Thoracic aorta (tissue), 2 donors: Measurements from ENCODE around the gene KCNH8. TPM values are rescaled to one million over a fixed set of nuclear protein-coding genes. Genes with fewer than 3 reads are reported as not detected.

ENCODE experiments used
- ATAC-seq: fragments of 150-250 bp; one replicate; pipeline ENCODE4 v1.8.0; 2017; ENCODE audit warnings: low read depth; ENCODE audit not compliant: insufficient number of reproducible peaks, low FRiP score
- DNase-seq: peaks from one replicate; pipeline ENCODE4 v3.0.0-alpha.2; 2020; ENCODE audit warnings: low spot score
- H3K27ac ChIP-seq, 2 donors: fragments of 200-600 bp; sonication (generic); 1 replicate in 1 of 2; 2 replicates in 1 of 2; pipeline ENCODE4 v1.5.1; 2016; ENCODE audit warnings: mild to moderate bottlenecking in 2 of 2, moderate library complexity in 2 of 2
- H3K27me3 ChIP-seq: fragments of 200-600 bp; sonication (generic); replicated peaks from 2 replicates; pipeline ENCODE4 v1.6.0; 2016; ENCODE audit warnings: mild to moderate bottlenecking; ENCODE audit not compliant: insufficient read depth
- H3K36me3 ChIP-seq: fragments of 200-600 bp; sonication (generic); one replicate; pipeline ENCODE4 v1.5.1; 2016
- H3K4me1 ChIP-seq, 2 donors: fragments of 200-600 bp; sonication (generic); 1 replicate in 1 of 2; 2 replicates in 1 of 2; pipeline versions ENCODE4 v1.5.1 to v1.6.0; 2016; ENCODE audit warnings: low read depth in 2 of 2, mild to moderate bottlenecking in 1 of 2; ENCODE audit not compliant: control insufficient read depth in 1 of 2
- H3K4me3 ChIP-seq: fragments of 200-600 bp; sonication (generic); 2 replicates; pipeline ENCODE4 v1.5.1; 2016; ENCODE audit warnings: mild to moderate bottlenecking
- H3K9me3 ChIP-seq: fragments of 200-600 bp; sonication (generic); 2 replicates; pipeline ENCODE4 v1.5.1; 2016
- total RNA-seq, 2 donors: library from RNA; depleted of rRNA; stranded (reverse); fragments of >200 nt; gene quantifications; one replicate each; pipeline versions ENCODE4 v1.1.0 to v1.2.3, GENCODE V29; 2016
- TF ChIP-seq, protein P1 (sequence below): fragments of 200-600 bp; sonication (generic); IDR thresholded peaks from one replicate; pipeline ENCODE4 v1.5.1; 2019; ENCODE audit warnings: antibody characterized with exemption

Gene KCNH8
- total RNA-seq, 2 donors from 2014 or later = 0.07 TPM; not detected in 1

- no peaks in the 10 kb centered on the region for H3K36me3 ChIP-seq
- TF ChIP-seq, protein P1, sequence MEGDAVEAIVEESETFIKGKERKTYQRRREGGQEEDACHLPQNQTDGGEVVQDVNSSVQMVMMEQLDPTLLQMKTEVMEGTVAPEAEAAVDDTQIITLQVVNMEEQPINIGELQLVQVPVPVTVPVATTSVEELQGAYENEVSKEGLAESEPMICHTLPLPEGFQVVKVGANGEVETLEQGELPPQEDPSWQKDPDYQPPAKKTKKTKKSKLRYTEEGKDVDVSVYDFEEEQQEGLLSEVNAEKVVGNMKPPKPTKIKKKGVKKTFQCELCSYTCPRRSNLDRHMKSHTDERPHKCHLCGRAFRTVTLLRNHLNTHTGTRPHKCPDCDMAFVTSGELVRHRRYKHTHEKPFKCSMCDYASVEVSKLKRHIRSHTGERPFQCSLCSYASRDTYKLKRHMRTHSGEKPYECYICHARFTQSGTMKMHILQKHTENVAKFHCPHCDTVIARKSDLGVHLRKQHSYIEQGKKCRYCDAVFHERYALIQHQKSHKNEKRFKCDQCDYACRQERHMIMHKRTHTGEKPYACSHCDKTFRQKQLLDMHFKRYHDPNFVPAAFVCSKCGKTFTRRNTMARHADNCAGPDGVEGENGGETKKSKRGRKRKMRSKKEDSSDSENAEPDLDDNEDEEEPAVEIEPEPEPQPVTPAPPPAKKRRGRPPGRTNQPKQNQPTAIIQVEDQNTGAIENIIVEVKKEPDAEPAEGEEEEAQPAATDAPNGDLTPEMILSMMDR = no peak
- H3K27ac ChIP-seq = no peak overlapping the region
- no peak overlapping the region for H3K4me3 ChIP-seq
- no peaks in the 10 kb centered on the region for H3K4me1 ChIP-seq
- DNase-seq (no peak), ATAC-seq (no peak)
- no peaks in the 10 kb centered on the region for H3K27me3 ChIP-seq
- H3K9me3 ChIP-seq = no peaks in the 10 kb centered on the region
Measured at GRCh38 chr3:19295208-19295607, 146.9 kb downstream of the KCNH8 start.

- TF ChIP-seq, protein P1 = no peak
- Histone ChIP-seq H3K36me3 (no peaks in the 10 kb centered on the region), H3K9me3 (no peaks in the 10 kb centered on the region), H3K4me3 (no peak overlapping the region), H3K27ac (no peak overlapping the region), H3K27me3 (no peaks in the 10 kb centered on the region), H3K4me1 (peaks cover 0 to 3% of the 10 kb centered on the region in 2 donors)
- no peak for DNase-seq
- no peak for ATAC-seq
Measured at GRCh38 chr3:19331931-19332330, 183.6 kb downstream of the KCNH8 start.

- no peak for ATAC-seq
- no peak overlapping the region for H3K27ac ChIP-seq
Measured at GRCh38 chr3:19334120-19334519, 185.8 kb downstream of the KCNH8 start.

DNA sequence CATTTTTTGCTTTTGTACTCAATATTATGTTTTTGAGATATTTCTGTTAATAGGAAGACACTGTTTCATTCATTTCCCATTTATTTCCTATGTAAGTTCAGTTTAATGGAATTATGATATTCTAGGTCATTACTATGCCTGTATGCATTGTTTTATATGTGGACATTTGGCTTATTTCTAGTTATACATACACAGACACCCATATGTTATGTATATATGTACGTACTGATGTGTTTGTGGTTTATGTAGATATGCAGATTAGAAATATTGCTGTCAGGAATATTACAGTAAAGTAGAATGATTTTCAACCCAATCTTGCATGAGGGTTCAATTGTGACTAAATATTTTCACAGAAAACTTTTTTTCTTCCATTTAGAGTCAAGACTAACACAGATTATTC lies 190.5 kb downstream of the KCNH8 start:
- no peaks in the 10 kb centered on the region for H3K27me3 ChIP-seq
- no peaks in the 10 kb centered on the region for H3K9me3 ChIP-seq
- H3K4me3 ChIP-seq = no peak overlapping the region
- H3K4me1 ChIP-seq = peaks cover 0 to 13% of the 10 kb centered on the region in 2 donors
- DNase-seq = no peak
- no peak for ATAC-seq
- H3K27ac ChIP-seq = no peak overlapping the region
- no peaks in the 10 kb centered on the region for H3K36me3 ChIP-seq
- TF ChIP-seq, protein P1 = no peak

More at GRCh38 chr3:19334120-19334519, 185.8 kb downstream of the KCNH8 start:
- Histone ChIP-seq H3K27me3 (no peaks in the 10 kb centered on the region), H3K9me3 (no peaks in the 10 kb centered on the region), H3K36me3 (no peaks in the 10 kb centered on the region), H3K4me1 (peaks cover 0 to 13% of the 10 kb centered on the region in 2 donors), H3K4me3 (no peak overlapping the region)
- no peak for DNase-seq
- TF ChIP-seq, protein P1 = no peak

GRCh38 chr3:19342389-19342788 lies 194.1 kb downstream of the KCNH8 start:
- ATAC-seq (no peak), DNase-seq (no peak)
- no peaks in the 10 kb centered on the region for H3K36me3 ChIP-seq
- H3K27ac ChIP-seq = no peak overlapping the region
- H3K4me1 ChIP-seq = peaks cover 0 to 5% of the 10 kb centered on the region in 2 donors
- no peak overlapping the region for H3K4me3 ChIP-seq
- no peaks in the 10 kb centered on the region for H3K9me3 ChIP-seq
- TF ChIP-seq, protein P1 = no peak
- H3K27me3 ChIP-seq = no peaks in the 10 kb centered on the region
